Raji (cell line): ENCODE data around the gene BMF.
A peak's percentile ranks its signal among the peaks of the same experiment; 100 is the strongest.

Experiments used
- POLR2A ChIP-seq: IDR thresholded peaks from 2 replicates; pipeline ENCODE4 v1.6.1; 2011; ENCODE audit warnings: low read depth, low read length, control low read depth; ENCODE audit not compliant: insufficient read depth

BMF gene

GRCh38 chr15:40048926-40049475 lies 59.7 kb downstream of the BMF start:
- no peak for TF ChIP-seq POLR2A

- TF ChIP-seq POLR2A, result no peak
Observed at GRCh38 chr15:40048211-40048792, 60.4 kb downstream of the BMF start.

- no peak for TF ChIP-seq POLR2A
Observed at GRCh38 chr15:40047415-40048210, 61.1 kb downstream of the BMF start.

- TF ChIP-seq POLR2A, result no peak
Observed at GRCh38 chr15:40046721-40047414, 61.8 kb downstream of the BMF start.

- TF ChIP-seq POLR2A, result no peak
Observed at GRCh38 chr15:40045572-40046217, 63.0 kb downstream of the BMF start.

- TF ChIP-seq POLR2A, result 0 out of 2 replicates have a peak, but pooled peaks have one; percentile 27
Observed at GRCh38 chr15:40044717-40045571, 63.7 kb downstream of the BMF start.

GRCh38 chr15:40043927-40044716 lies 64.6 kb downstream of the BMF start:
- no peak for TF ChIP-seq POLR2A

- TF ChIP-seq POLR2A, result no peak
Observed at GRCh38 chr15:40042791-40043320, 65.8 kb downstream of the BMF start.

GRCh38 chr15:40040770-40041169 lies 67.9 kb downstream of the BMF start:
- no peak for TF ChIP-seq POLR2A

- no peak for TF ChIP-seq POLR2A
Observed at GRCh38 chr15:40040293-40040635, 68.4 kb downstream of the BMF start.

GRCh38 chr15:40038638-40039543 lies 69.8 kb downstream of the BMF start, which contains the start of gene SRP14:
SRP14 (minus strand) TSS chr15:40039181; CDS start chr15:40039116, 65 bp downstream.
- peak; percentile 97 for TF ChIP-seq POLR2A

- TF ChIP-seq POLR2A, result no peak
Observed at GRCh38 chr15:40038275-40038637, 70.4 kb downstream of the BMF start.
